NCI-H2081 treated with DMSO at 0.1 percent for 48 hours (cell line): ENCODE results near the gene KRTAP10-5.
"Not testable (repeated sequence)": the region's sequence is repeated elsewhere in the genome, so short reads cannot be mapped to it uniquely, and the experiment has no call there.

Experiments
- DNase-seq: peaks from one replicate; lab custom pipeline; 2025; lab: John Stamatoyannopoulos, UW

KRTAP10-5 gene

GRCh38 chr21:44571844-44572782 is 8.3 kb downstream of the KRTAP10-5 start:
- no peak for DNase-seq

GRCh38 chr21:44571296-44571695 is 9.1 kb downstream of the KRTAP10-5 start:
- no peak for DNase-seq

GRCh38 chr21:44569861-44570517 is 10.4 kb downstream of the KRTAP10-5 start:
- DNase-seq, result no peak

GRCh38 chr21:44568667-44569556 is 11.5 kb downstream of the KRTAP10-5 start:
- DNase-seq, result no peak

- no peak for DNase-seq
These were observed 12.1 kb downstream of the KRTAP10-5 start for GRCh38 chr21:44568261-44568660.

- no peak for DNase-seq
These were observed 12.8 kb downstream of the KRTAP10-5 start for GRCh38 chr21:44567481-44568171.

- no peak for DNase-seq
These were observed 14.0 kb downstream of the KRTAP10-5 start for GRCh38 chr21:44566403-44566802.

- no peak for DNase-seq
These were observed 15.4 kb downstream of the KRTAP10-5 start for GRCh38 chr21:44564886-44565598.

- DNase-seq, result no peak
These were observed 16.3 kb downstream of the KRTAP10-5 start for GRCh38 chr21:44564099-44564498.

GRCh38 chr21:44558695-44559094 is 21.7 kb downstream of the KRTAP10-5 start, which contains the start of gene KRTAP10-3:
Gene KRTAP10-3, minus strand, starts transcription at chr21:44558795. Its CDS starts 80 bp downstream, at chr21:44558715.
- no peak for DNase-seq

GRCh38 chr21:44558329-44558675 is 22.1 kb downstream of the KRTAP10-5 start:
- DNase-seq, result not testable (repeated sequence)

GRCh38 chr21:44557491-44558328 is 22.7 kb downstream of the KRTAP10-5 start:
- DNase-seq, result no peak

- no peak for DNase-seq
These were observed 23.5 kb downstream of the KRTAP10-5 start for GRCh38 chr21:44556879-44557278.

- DNase-seq, result no peak
These were observed 25.1 kb downstream of the KRTAP10-5 start for GRCh38 chr21:44555200-44555875.

- no peak for DNase-seq
These were observed 27.7 kb downstream of the KRTAP10-5 start for GRCh38 chr21:44552681-44553080.

GRCh38 chr21:44552136-44552535 is 28.3 kb downstream of the KRTAP10-5 start:
- no peak for DNase-seq

- no peak for DNase-seq
These were observed 29.0 kb downstream of the KRTAP10-5 start, which contains the start of gene KRTAP10-2 for GRCh38 chr21:44551340-44551961. Gene KRTAP10-2, minus strand, starts transcription at chr21:44551505. Its CDS starts 47 bp downstream, at chr21:44551458.

GRCh38 chr21:44550807-44551206 is 29.6 kb downstream of the KRTAP10-5 start:
- DNase-seq, result no peak

- not testable (repeated sequence) for DNase-seq
These were observed 30.1 kb downstream of the KRTAP10-5 start for GRCh38 chr21:44550285-44550684.
